D721Med (cell line): ENCODE measurements around the gene NUMB.

Experiments used
- DNase-seq: peaks from one replicate; pipeline ENCODE4 v3.0.0; 2011; ENCODE audit warnings: low spot score; ENCODE audit not compliant: insufficient read length
- FAIRE-seq: peaks from 2 replicates; lab custom pipeline; 2011; peaks lifted over from hg19 to GRCh38; lab: Jason Lieb, UNC
- TF ChIP-seq, protein P1 (sequence below): IDR thresholded peaks from 2 replicates; pipeline ENCODE4 v1.5.1; 2012; ENCODE audit warnings: mild to moderate bottlenecking, control low read depth; ENCODE audit not compliant: insufficient read depth; ENCODE audit errors: missing control alignments

The NUMB gene

DNA sequence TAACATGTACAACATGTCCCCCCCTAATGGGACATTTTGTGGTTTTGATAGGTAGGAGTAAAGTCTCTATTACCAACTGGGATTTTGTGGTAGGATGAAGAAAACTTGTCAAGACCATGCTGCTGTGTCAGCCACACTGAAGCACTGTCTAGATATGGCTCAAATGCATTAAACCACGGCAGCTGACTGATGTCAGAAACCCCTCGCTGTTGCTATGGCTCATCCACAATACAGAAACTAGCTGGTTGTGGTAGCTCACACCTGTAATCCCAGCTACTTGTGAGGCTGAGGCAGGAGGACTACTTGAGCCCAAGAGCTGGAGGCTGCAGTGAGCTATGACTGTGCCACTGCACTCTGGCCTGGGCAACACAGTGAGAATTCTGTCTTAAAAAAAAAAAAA, 181.0 kb downstream of the NUMB start:
- no peak for DNase-seq
- TF ChIP-seq, protein P1, sequence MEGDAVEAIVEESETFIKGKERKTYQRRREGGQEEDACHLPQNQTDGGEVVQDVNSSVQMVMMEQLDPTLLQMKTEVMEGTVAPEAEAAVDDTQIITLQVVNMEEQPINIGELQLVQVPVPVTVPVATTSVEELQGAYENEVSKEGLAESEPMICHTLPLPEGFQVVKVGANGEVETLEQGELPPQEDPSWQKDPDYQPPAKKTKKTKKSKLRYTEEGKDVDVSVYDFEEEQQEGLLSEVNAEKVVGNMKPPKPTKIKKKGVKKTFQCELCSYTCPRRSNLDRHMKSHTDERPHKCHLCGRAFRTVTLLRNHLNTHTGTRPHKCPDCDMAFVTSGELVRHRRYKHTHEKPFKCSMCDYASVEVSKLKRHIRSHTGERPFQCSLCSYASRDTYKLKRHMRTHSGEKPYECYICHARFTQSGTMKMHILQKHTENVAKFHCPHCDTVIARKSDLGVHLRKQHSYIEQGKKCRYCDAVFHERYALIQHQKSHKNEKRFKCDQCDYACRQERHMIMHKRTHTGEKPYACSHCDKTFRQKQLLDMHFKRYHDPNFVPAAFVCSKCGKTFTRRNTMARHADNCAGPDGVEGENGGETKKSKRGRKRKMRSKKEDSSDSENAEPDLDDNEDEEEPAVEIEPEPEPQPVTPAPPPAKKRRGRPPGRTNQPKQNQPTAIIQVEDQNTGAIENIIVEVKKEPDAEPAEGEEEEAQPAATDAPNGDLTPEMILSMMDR, result no peak
- no peak for FAIRE-seq

DNA sequence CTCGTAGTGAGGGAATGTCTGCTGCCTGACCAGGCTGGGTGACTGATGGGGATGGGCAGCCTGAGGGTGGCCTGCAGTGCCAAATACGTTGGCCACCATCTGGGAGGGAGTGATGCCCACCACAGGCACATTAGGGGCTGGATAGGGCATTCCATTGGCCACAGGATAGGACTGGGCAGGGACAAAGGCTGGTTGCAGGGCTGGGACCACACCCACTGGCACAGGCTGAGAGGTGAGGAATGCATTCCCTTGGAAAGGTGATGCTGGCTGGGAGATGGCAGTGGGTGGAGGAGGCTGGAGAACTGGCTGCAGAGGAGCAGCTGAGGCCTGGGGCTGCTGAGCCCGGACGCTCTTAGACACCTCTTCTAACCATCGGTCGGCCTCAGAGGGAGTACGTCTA, 181.5 kb downstream of the NUMB start:
- FAIRE-seq (no peak), DNase-seq (no peak)
- TF ChIP-seq, protein P1, result no peak

DNA sequence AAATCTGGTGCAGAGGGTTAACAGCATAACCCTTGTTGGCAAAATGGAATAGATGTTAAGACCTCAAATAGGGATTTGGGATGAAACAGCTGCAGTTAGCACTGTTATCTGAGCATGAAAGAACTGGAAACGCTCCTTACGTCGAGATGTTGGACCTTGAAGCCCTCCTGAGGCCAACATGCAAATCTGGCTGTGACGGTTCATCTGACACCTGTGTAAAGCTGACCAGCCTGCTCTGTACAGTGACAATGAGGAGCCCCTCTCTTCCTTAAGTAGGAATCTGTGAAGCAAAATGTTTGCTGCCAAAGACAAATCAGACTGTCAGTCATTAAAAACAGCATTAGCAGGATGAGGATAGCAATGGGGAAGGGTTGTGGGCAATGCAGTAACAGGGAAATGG, 184.5 kb downstream of the NUMB start:
- FAIRE-seq (no peak), DNase-seq (no peak)
- TF ChIP-seq, protein P1, result no peak

DNA sequence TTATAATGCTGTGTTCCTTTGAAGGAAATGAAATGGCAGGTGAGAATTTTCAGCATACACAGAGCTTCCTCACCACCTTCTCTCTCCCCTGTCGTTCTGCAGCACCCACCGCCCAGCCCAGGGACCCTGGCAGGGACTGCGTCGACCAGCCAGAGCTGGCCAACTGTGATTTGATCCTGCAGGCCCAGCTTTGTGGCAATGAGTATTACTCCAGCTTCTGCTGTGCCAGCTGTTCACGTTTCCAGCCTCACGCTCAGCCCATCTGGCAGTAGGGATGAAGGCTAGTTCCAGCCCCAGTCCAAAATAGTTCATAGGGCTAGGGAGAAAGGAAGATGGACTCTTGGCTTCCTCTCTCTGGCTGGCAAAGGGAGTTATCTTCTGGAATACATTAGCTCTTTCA, 186.0 kb downstream of the NUMB start:
- no peak for FAIRE-seq
- peak; percentile 81 for DNase-seq
- TF ChIP-seq, protein P1, result no peak

DNA sequence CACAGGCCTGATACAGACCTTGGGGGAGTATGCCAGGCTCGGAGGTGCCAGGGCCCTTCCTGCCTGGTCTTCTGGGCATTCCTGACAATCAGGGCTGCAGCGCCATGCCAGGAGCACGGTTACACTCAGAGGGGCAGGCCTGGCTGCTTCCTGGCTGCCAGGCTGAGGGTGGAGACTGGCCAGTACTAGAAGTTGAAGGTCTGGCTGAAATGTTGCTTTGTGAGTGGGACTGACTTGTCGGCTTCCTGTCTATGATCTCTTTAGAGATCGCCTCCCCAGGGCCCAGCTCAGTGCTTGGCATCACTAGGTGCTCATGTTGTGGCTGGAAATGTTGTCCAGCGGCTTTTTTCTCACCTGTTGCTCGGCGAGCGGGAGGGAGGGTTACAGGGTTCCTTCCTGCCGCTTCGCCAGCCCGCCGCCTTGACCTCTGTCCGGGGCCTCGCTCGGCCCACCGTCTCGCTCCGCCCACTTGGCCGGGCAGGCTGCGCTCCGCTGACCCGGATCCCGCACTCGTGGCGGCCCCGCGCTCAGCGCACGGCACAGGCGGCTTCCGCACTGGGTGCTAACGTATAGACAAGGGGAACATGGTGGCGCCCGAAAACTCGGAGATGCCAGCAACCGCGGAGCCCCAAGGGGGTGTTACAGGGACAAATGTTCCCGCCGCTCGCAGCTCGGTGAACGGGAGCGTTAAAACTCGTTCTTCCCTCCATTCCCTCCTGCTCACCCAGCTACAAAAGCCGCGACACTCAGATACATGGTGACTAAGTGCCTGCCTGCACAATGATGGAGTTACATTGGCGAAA, 188.4 kb downstream of the NUMB start:
- no peak for DNase-seq
- FAIRE-seq, result no peak

GRCh38 chr14:73267474-73267873, 190.9 kb downstream of the NUMB start:
- FAIRE-seq, result no peak

More for the DNA sequence above, 188.4 kb downstream of the NUMB start:
- TF ChIP-seq, protein P1, result no peak

More at GRCh38 chr14:73267474-73267873, 190.9 kb downstream of the NUMB start:
- TF ChIP-seq, protein P1, result no peak
- no peak for DNase-seq
